ENCODE results near the gene NATD1. TPM values are rescaled to one million over a fixed set of nuclear protein-coding genes. Genes with fewer than 3 reads are reported as not detected.

Gene NATD1
- total RNA-seq, 1 experiment from 2014 or later, result 7.3 TPM

GRCh38 chr17:21249086-21249795 is 4.0 kb downstream of the NATD1 start:
- Histone ChIP-seq H3T11ph (ENCODE audit: low read length) (no peak overlapping the region), H2BK15ac (ENCODE audit: low read depth, low read length) (no peak overlapping the region), H4K91ac (ENCODE audit: insufficient read length, low read depth, low read length) (no peak overlapping the region), H3K4me2 (ENCODE audit: insufficient read depth, insufficient read length, low read length) (no peak overlapping the region), H4K8ac (replicated peaks; ENCODE audit: insufficient read length, low read depth, low read length) (no peak overlapping the region), H2AK5ac (ENCODE audit: insufficient read length, low read length) (no peak overlapping the region), H3K18ac (ENCODE audit: insufficient read length, low read depth, low read length) (no peak overlapping the region), H2AFZ (ENCODE audit: low read length) (no peak overlapping the region), H3K27me3 (ENCODE audit: insufficient read depth, low read length) (no peaks in the 10 kb centered on the region; the same call in 1 of the 2 replicates), H3K4me1 (ENCODE audit: insufficient read depth, low read length) (no peaks in the 10 kb centered on the region), H3K23ac (ENCODE audit: insufficient read length, low read depth, low read length) (no peak overlapping the region), H2BK120ac (ENCODE audit: low read depth, low read length, poor library complexity, severe bottlenecking) (no peak overlapping the region), H2BK20ac (ENCODE audit: low read depth, low read length, poor library complexity, severe bottlenecking) (no peak overlapping the region), H3K27ac (ENCODE audit: insufficient read length, low read depth, low read length) (no peak overlapping the region), H3K56ac (ENCODE audit: insufficient read length, low read depth, low read length) (no peak overlapping the region), H3K79me2 (ENCODE audit: insufficient read depth, low read length) (no peaks in the 10 kb centered on the region), H2BK5ac (ENCODE audit: insufficient read length, low read length) (no peak overlapping the region), H2BK12ac (ENCODE audit: insufficient read length, low read depth, low read length) (no peak overlapping the region), H3K79me1 (ENCODE audit: insufficient read depth, low read depth, low read length, poor library complexity, severe bottlenecking) (no peaks in the 10 kb centered on the region), H3K14ac (ENCODE audit: insufficient read depth, low read length) (no peak overlapping the region), H3K4ac (ENCODE audit: low read depth, low read length) (no peak overlapping the region), H4K20me1 (ENCODE audit: control insufficient read depth, insufficient read depth, insufficient read length) (no peaks in the 10 kb centered on the region), H4K5ac (ENCODE audit: insufficient read length, low read depth, low read length) (no peak overlapping the region), H3K9ac (ENCODE audit: extremely low read depth, insufficient read length, low read length) (no peak overlapping the region), H3K23me2 (ENCODE audit: insufficient read length, low read depth, low read length, poor library complexity, severe bottlenecking) (peaks cover 3% of the 10 kb centered on the region), H3K9me3 (ENCODE audit: control insufficient read depth, low read depth, low read length) (no peaks in the 10 kb centered on the region)
- Mint-ChIP-seq H3K4me3 (no peak overlapping the region), H3K27me3 (ENCODE audit: low read depth) (peaks cover 11% of the 10 kb centered on the region), H3K36me3 (ENCODE audit: insufficient read depth in 1 of 3, low read depth in 3 of 3) (no peaks in the 10 kb centered on the region), H3K4me1 (peaks cover 16 to 28% of the 10 kb centered on the region in 2 experiments), H3K27ac (no peak overlapping the region), H3K9me3 (no peaks in the 10 kb centered on the region)
- TF ChIP-seq CTCF (conservative IDR thresholded peaks at IDR 0.05), result no peak
- DNase-seq, result no peak
- no CpG with 5 or more reads among the region's 12 CpGs for WGBS (ENCODE audit: extremely low coverage, insufficient read length, low lambda C conversion rate)
